Left lung (tissue), 10 donors: ENCODE results near the gene ZNF423. TPM values are rescaled to one million over a fixed set of nuclear protein-coding genes. Genes with fewer than 3 reads are reported as not detected.

ENCODE experiments used
- ATAC-seq: fragments of 200-7000 bp; cut with Tn5 transposase; one replicate; pipeline ENCODE4 v1.9.1; 2020; ENCODE audit warnings: moderate library complexity
- DNase-seq, 4 donors: peaks; one replicate each; pipeline ENCODE4 v3.0.0-alpha.2; 2013 to 2020
- H3K27ac ChIP-seq, 2 donors: fragments of 200-600 bp; sonication (generic) in 1 of 2; one replicate each; pipeline versions ENCODE4 v1.5.0 to v1.8.0; 2020 to 2021
- H3K27me3 ChIP-seq, 2 donors: fragments of 200-600 bp; sonication (generic) in 1 of 2; one replicate each; pipeline versions ENCODE4 v1.5.0 to v1.8.0; 2020 to 2021
- H3K36me3 ChIP-seq, 2 donors: fragments of 200-600 bp; sonication (generic) in 1 of 2; one replicate each; pipeline versions ENCODE4 v1.5.0 to v1.8.0; 2020 to 2021
- H3K4me1 ChIP-seq, 2 donors: fragments of 200-600 bp; one replicate each; pipeline ENCODE4 v1.8.0; 2021
- H3K4me3 ChIP-seq, 2 donors: fragments of 200-600 bp; sonication (generic) in 1 of 2; one replicate each; pipeline versions ENCODE4 v1.5.0 to v1.8.0; 2020 to 2021; ENCODE audit warnings: mild to moderate bottlenecking in 1 of 2
- H3K9me3 ChIP-seq, 2 donors: fragments of 200-600 bp; sonication (generic) in 1 of 2; one replicate each; pipeline versions ENCODE4 v1.5.0 to v1.8.0; 2020 to 2021
- intact Hi-C, 2 donors: fragments of 100-400 bp; cut with DNase I; formaldehyde crosslinking; loops; one replicate each; pipeline versions ENCODE4 v1.11.2 to v1.14.2; 2022
- polyA plus RNA-seq, 6 donors: library from polyadenylated mRNA; unstranded; fragments of 120-200 nt; gene quantifications; one replicate each; pipeline ENCODE4 v1.2.1, GENCODE V29; 2013; ENCODE audit not compliant: insufficient read length in 6 of 6
- total RNA-seq, 2 donors: library from RNA; stranded (reverse); fragmentation: NEBNext Ultra II Directional; extraction: Animal tissue kit (Norgen Biotek cat#: 25700); gene quantifications; one replicate each; pipeline ENCODE4 v1.2.1, GENCODE V29; 2021
- TF ChIP-seq, protein P1 (sequence below), 2 donors: fragments of 200-600 bp; sonication (generic) in 1 of 2; IDR thresholded peaks; one replicate each; pipeline versions ENCODE4 v1.5.0 to v1.8.0; 2021; ENCODE audit warnings: antibody characterized with exemption in 2 of 2
- donor health status: DM: no; HTN: yes; CAD: no.
- donor health status: DM: no; HTN: no; CAD: no.

ZNF423 gene
- total and polyA plus RNA-seq, 8 donors: 7.8 to 30.5 (median 26.6) TPM

DNA sequence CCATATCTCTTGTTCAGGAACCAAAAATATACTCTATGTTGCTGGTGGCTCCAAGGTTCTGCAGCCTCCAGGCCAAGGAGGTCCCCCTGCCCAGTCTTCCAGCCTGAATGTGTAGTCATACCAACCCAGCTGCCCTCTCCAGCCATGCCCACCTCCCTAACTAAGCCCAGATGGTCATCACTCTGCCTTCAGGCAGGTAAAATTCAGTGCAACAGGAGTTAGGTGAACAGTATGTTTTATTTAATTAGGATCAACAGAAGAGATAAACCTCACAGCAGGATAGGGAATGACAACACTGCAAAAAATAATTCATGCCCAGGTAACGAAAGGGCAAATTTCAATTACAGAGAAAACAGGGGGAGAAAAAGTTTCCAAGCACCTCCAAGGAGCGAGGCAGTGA lies 9.1 kb downstream of the ZNF423 start:
- H3K36me3 ChIP-seq: no peaks in the 10 kb centered on the region
- no peaks in the 10 kb centered on the region for H3K9me3 ChIP-seq
- peaks cover 0 to 9% of the 10 kb centered on the region in 2 donors for H3K4me1 ChIP-seq
- H3K4me3 ChIP-seq: no peak overlapping the region
- intact Hi-C loops: no loop called here
- DNase-seq: no peak
- TF ChIP-seq, protein P1, sequence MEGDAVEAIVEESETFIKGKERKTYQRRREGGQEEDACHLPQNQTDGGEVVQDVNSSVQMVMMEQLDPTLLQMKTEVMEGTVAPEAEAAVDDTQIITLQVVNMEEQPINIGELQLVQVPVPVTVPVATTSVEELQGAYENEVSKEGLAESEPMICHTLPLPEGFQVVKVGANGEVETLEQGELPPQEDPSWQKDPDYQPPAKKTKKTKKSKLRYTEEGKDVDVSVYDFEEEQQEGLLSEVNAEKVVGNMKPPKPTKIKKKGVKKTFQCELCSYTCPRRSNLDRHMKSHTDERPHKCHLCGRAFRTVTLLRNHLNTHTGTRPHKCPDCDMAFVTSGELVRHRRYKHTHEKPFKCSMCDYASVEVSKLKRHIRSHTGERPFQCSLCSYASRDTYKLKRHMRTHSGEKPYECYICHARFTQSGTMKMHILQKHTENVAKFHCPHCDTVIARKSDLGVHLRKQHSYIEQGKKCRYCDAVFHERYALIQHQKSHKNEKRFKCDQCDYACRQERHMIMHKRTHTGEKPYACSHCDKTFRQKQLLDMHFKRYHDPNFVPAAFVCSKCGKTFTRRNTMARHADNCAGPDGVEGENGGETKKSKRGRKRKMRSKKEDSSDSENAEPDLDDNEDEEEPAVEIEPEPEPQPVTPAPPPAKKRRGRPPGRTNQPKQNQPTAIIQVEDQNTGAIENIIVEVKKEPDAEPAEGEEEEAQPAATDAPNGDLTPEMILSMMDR (IDR thresholded peaks at IDR 0.05): no peak
- no peak overlapping the region for H3K27ac ChIP-seq
- H3K27me3 ChIP-seq: peaks cover 0 to 22% of the 10 kb centered on the region in 2 donors
- no peak for ATAC-seq

DNA sequence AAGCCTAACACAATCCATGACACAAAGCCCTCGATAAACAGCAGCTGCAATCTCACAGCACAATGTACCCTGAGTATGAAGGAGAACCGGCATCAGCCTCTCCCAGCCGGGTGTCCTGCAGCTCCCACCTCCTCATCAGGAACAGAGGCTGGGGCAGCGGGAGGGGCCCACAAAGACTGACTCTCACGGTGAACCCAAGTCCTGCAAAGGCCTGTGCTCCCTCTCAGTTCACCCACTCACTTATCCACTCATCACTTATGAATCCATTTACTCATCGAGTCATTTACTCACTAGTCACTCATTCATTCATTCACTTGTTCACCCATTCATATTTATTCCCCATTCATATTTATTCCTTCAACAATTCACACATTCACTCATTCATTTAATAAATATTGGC lies 11.6 kb downstream of the ZNF423 start:
- no peaks in the 10 kb centered on the region for H3K4me1 ChIP-seq
- H3K27ac ChIP-seq: no peak overlapping the region
- TF ChIP-seq, protein P1 (IDR thresholded peaks at IDR 0.05): no peak
- H3K27me3 ChIP-seq: peaks cover 0 to 6% of the 10 kb centered on the region in 2 donors
- H3K36me3 ChIP-seq: no peaks in the 10 kb centered on the region
- no peaks in the 10 kb centered on the region for H3K9me3 ChIP-seq
- no peak for DNase-seq
- no peak for ATAC-seq
- intact Hi-C loops: no loop called here
- H3K4me3 ChIP-seq: no peak overlapping the region

DNA sequence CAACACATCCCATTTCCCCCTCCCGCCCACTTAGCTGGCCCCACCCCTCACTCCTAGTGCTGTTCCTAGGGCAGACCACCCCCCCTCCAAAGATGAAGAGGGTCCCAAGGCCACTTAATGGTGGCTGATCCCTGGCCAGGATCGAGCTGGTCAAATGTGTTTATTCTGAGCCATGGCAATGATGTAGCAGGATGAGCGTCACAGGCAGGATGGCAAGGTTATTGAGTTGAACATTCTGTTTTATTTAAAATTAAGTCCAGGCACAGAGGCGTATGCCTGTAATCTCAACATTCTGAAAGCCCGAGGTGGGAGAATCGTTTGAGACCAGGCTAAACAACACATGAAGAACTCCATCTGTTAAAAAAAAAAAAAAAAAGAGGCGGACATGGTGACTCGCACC lies 12.2 kb downstream of the ZNF423 start:
- Histone ChIP-seq H3K27me3 (peaks cover 0 to 12% of the 10 kb centered on the region in 2 donors), H3K27ac (peak overlapping the region in 1 of 2 donors; percentile 1), H3K9me3 (no peaks in the 10 kb centered on the region), H3K36me3 (no peaks in the 10 kb centered on the region), H3K4me3 (no peak overlapping the region), H3K4me1 (no peaks in the 10 kb centered on the region)
- ATAC-seq: no peak
- intact Hi-C loops: no loop called here
- TF ChIP-seq, protein P1 (IDR thresholded peaks at IDR 0.05): no peak
- no peak for DNase-seq

DNA sequence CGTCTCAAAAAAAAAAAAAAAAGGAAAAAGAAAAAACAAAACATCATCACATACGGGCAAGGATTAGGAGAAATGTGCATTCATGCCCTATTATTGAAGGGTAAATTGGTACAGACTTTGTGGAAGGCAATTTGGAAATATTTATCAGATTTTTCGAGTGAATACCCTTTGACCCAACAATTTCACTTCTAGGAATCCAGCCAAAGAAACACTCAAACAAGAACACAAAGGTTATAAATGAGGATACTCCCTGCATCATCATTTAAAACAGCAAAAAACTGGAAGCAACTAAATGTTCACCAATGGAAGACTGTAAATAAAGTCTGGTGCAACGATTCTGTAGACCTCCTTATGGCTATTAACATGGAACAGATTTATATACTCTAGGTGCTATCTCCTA lies 12.9 kb downstream of the ZNF423 start:
- intact Hi-C loops: no loop called here
- DNase-seq (no peak), ATAC-seq (no peak)
- Histone ChIP-seq H3K36me3 (no peaks in the 10 kb centered on the region), H3K4me1 (peaks cover 0 to 5% of the 10 kb centered on the region in 2 donors), H3K27ac (peak overlapping the region in 1 of 2 donors; percentile 1), H3K4me3 (no peak overlapping the region), H3K9me3 (no peaks in the 10 kb centered on the region), H3K27me3 (peaks cover 0 to 20% of the 10 kb centered on the region in 2 donors)
- TF ChIP-seq, protein P1 (IDR thresholded peaks at IDR 0.05): no peak

- H3K4me3 ChIP-seq: no peak overlapping the region
- intact Hi-C loops: no loop called here
- H3K36me3 ChIP-seq: no peaks in the 10 kb centered on the region
- ATAC-seq (no peak), DNase-seq (peak in 1 of 4 donors; percentile 67)
- H3K27ac ChIP-seq: no peak overlapping the region
- TF ChIP-seq, protein P1 (IDR thresholded peaks at IDR 0.05): no peak
- H3K9me3 ChIP-seq: no peaks in the 10 kb centered on the region
- peaks cover 0 to 30% of the 10 kb centered on the region in 2 donors for H3K27me3 ChIP-seq
- H3K4me1 ChIP-seq: peaks cover 8 to 19% of the 10 kb centered on the region in 2 donors
These were observed 16.7 kb downstream of the ZNF423 start for GRCh38 chr16:49839017-49839825.
